ENCODE data around the gene USP44. TPM values are rescaled to one million over a fixed set of nuclear protein-coding genes. Genes with fewer than 3 reads are reported as not detected.

USP44 gene
- total RNA-seq, 2 donors from 2014 or later = 0.22 to 0.80 TPM

DNA sequence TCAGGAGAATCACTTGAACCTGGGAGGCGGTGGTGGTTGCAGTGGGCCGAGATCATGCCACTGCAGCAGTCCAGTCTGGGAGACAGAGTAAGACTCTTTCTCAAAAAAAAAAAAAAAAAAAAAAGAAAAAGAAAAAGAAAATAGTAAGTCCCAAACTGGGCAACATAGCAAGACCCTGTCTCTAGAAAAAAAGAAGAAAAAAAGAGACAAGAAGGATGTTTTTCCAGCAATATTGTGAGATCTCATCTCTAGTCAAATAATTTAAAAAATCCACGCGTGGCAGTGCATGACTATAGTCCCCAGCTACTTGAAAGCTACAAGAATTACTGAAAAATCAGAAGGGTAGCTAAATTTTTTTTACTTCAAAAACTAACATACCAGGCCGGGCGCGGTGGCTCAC, 8.0 kb downstream of the USP44 start:
- H3K9me3 ChIP-seq = no peaks in the 10 kb centered on the region
- TF ChIP-seq CTCF (IDR thresholded peaks at IDR 0.05) = no peak
- H3K9ac ChIP-seq (ENCODE audit: low read depth in 2 of 2, low read length in 2 of 2) = no peak overlapping the region
- no peak for DNase-seq
- no peak overlapping the region for H3K4me3 ChIP-seq
- no peak overlapping the region for H3K27ac ChIP-seq
- no peaks in the 10 kb centered on the region for H3K4me1 ChIP-seq
- intact Hi-C loops (cut with DNase I) = no loop called here
- H3K36me3 ChIP-seq = no peaks in the 10 kb centered on the region
- H3K27me3 ChIP-seq = peaks cover 8% of the 10 kb centered on the region

DNA sequence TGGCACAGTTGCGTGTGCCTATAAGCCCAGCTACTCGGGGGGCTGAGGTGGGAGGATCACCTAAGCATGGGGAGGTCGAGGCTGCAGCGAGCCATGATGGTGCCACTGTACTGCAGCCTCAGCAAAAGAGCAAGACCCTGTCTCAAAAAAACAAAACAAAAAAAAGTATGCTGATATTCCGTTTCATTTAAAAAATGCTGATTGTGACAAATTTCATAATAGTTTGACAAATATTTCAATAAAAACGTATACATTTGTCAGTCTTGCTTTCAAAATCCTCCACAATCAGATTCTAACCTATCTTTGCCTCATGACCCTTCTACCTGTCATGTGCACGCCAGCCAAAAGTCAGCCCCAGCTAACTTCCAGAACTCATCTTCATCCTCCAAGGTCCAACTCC, 9.8 kb downstream of the USP44 start:
- Histone ChIP-seq H3K36me3 (no peaks in the 10 kb centered on the region), H3K4me1 (no peaks in the 10 kb centered on the region), H3K9ac (ENCODE audit: low read depth in 2 of 2, low read length in 2 of 2) (no peak overlapping the region), H3K27ac (no peak overlapping the region), H3K9me3 (no peaks in the 10 kb centered on the region), H3K4me3 (no peak overlapping the region), H3K27me3 (no peaks in the 10 kb centered on the region)
- TF ChIP-seq CTCF (IDR thresholded peaks at IDR 0.05) = no peak
- no peak for DNase-seq
- intact Hi-C loops (cut with DNase I) = no loop called here

GRCh38 chr12:95538656-95539055, 12.6 kb downstream of the USP44 start:
- H3K27me3 ChIP-seq = no peaks in the 10 kb centered on the region
- H3K4me1 ChIP-seq = no peaks in the 10 kb centered on the region
- intact Hi-C loops (cut with DNase I) = loop anchor here (10.0 kb wide), 1 partner anchor 194 kb away; no protein-coding TSS in a partner anchor
- no peak overlapping the region for H3K4me3 ChIP-seq
- no peak overlapping the region for H3K9ac ChIP-seq (ENCODE audit: low read depth in 2 of 2, low read length in 2 of 2)
- no peaks in the 10 kb centered on the region for H3K36me3 ChIP-seq
- no peak overlapping the region for H3K27ac ChIP-seq
- DNase-seq = no peak
- H3K9me3 ChIP-seq = no peaks in the 10 kb centered on the region
- no peak for TF ChIP-seq CTCF (IDR thresholded peaks at IDR 0.05)

- no peaks in the 10 kb centered on the region for H3K27me3 ChIP-seq
- no peak for TF ChIP-seq CTCF (IDR thresholded peaks at IDR 0.05)
- no peak for DNase-seq
- intact Hi-C loops (cut with DNase I) = loop anchor here (10.0 kb wide), 1 partner anchor 193 kb away; no protein-coding TSS in a partner anchor
- no peaks in the 10 kb centered on the region for H3K9me3 ChIP-seq
- no peak overlapping the region for H3K4me3 ChIP-seq
- H3K36me3 ChIP-seq = no peaks in the 10 kb centered on the region
- H3K9ac ChIP-seq (ENCODE audit: low read depth in 2 of 2, low read length in 2 of 2) = no peak overlapping the region
- no peaks in the 10 kb centered on the region for H3K4me1 ChIP-seq
- H3K27ac ChIP-seq = no peak overlapping the region
Observed at GRCh38 chr12:95538006-95538405, 13.3 kb downstream of the USP44 start.

DNA sequence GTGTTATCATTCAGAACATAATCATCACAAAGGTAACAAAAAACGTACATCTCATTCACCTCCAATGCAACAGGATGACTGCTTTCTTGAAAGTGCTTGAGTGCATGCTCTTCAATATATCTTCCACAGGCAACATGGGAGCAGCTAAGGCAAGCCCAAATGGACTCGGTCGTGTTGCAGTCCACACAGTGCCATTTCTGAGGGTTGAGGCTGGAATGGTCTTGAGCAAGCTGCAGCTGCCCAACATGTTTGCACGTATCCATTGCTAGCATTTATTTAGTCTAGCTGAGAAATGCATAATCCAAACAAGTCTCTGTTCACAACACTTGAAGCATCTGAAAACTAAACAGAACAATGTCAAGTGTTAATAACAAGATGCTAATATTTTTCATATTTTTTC, 17.3 kb downstream of the USP44 start:
- Histone ChIP-seq H3K4me3 (no peak overlapping the region), H3K27ac (no peak overlapping the region), H3K9me3 (no peaks in the 10 kb centered on the region), H3K4me1 (no peaks in the 10 kb centered on the region), H3K9ac (ENCODE audit: low read depth in 2 of 2, low read length in 2 of 2) (no peak overlapping the region), H3K27me3 (no peaks in the 10 kb centered on the region), H3K36me3 (no peaks in the 10 kb centered on the region)
- DNase-seq = no peak
- intact Hi-C loops (cut with DNase I) = loop anchor here (5.0 to 10.0 kb wide), 2 partner anchors 189 to 417 kb away; no protein-coding TSS in a partner anchor
- no peak for TF ChIP-seq CTCF (IDR thresholded peaks at IDR 0.05)
